NCI-H2227 (cell line): ENCODE results near the gene KRTCAP2.

Experiments used
- DNase-seq: peaks from one replicate; lab custom pipeline; 2025; ENCODE audit not compliant: unreplicated experiment; lab: John Stamatoyannopoulos, UW

KRTCAP2 gene

GRCh38 chr1:155184835-155185782, 12.0 kb upstream of the KRTCAP2 start:
- no peak for DNase-seq

- DNase-seq: no peak
Observed at GRCh38 chr1:155184351-155184811, 11.3 kb upstream of the KRTCAP2 start.

- DNase-seq: no peak
Observed at GRCh38 chr1:155183775-155184221, 10.7 kb upstream of the KRTCAP2 start.

GRCh38 chr1:155182052-155182550, 9.0 kb upstream of the KRTCAP2 start:
- no peak for DNase-seq

- no peak for DNase-seq
Observed at GRCh38 chr1:155181371-155182051, 8.4 kb upstream of the KRTCAP2 start.

GRCh38 chr1:155179112-155180031, 6.3 kb upstream of the KRTCAP2 start:
- DNase-seq: no peak

- no peak for DNase-seq
Observed at GRCh38 chr1:155178441-155179111, 5.5 kb upstream of the KRTCAP2 start.

GRCh38 chr1:155177918-155178281, 4.8 kb upstream of the KRTCAP2 start:
- no peak for DNase-seq

GRCh38 chr1:155177192-155177917, 4.3 kb upstream of the KRTCAP2 start:
- DNase-seq: no peak

GRCh38 chr1:155176544-155177071, 3.5 kb upstream of the KRTCAP2 start:
- DNase-seq: peak; percentile 86

GRCh38 chr1:155175927-155176371, 2.8 kb upstream of the KRTCAP2 start:
- DNase-seq: no peak

- no peak for DNase-seq
Observed at GRCh38 chr1:155175281-155175926, 2.3 kb upstream of the KRTCAP2 start.

GRCh38 chr1:155174324-155175280, 1.5 kb upstream of the KRTCAP2 start:
- peak; percentile 90 for DNase-seq

GRCh38 chr1:155173478-155174323, 597 bp upstream of the KRTCAP2 start, which contains the start of gene TRIM46:
TSS of gene TRIM46 (plus strand) at chr1:155173849. CDS start at chr1:155173967, 118 bp downstream.
- DNase-seq: peak; percentile 90

- DNase-seq: no peak
Observed at GRCh38 chr1:155171836-155172731, 1.0 kb downstream of the KRTCAP2 start.

- DNase-seq: no peak
Observed at GRCh38 chr1:155170806-155171205, 2.3 kb downstream of the KRTCAP2 start.
